HepG2 (cell line): Measurements from ENCODE around the gene CLPSL2. TPM values are rescaled to one million over a fixed set of nuclear protein-coding genes. Genes with fewer than 3 reads are reported as not detected.

Source experiments
- ARID5B ChIP-seq: IDR thresholded peaks from 2 replicates; pipeline ENCODE4 v1.4.0; 2020; ENCODE audit warnings: mild to moderate bottlenecking, missing genetic modification reagents
- BCL6 ChIP-seq: IDR thresholded peaks from 2 replicates; pipeline ENCODE4 v1.6.1; 2016; ENCODE audit warnings: missing genetic modification reagents, missing compliant biosample characterization
- EED ChIP-seq: sonication (generic); formaldehyde crosslinking; IDR thresholded peaks from 2 replicates; pipeline ENCODE4 v1.5.0; 2020; ENCODE audit warnings: mild to moderate bottlenecking, missing genetic modification reagents
- GMEB1 ChIP-seq: sonication (generic); formaldehyde crosslinking; IDR thresholded peaks from 2 replicates; pipeline ENCODE4 v1.5.1; 2020; ENCODE audit warnings: missing genetic modification reagents, mild to moderate bottlenecking, borderline replicate concordance
- HNRNPUL1 ChIP-seq: fragments of 200-400 bp; formaldehyde crosslinking; IDR thresholded peaks from 2 replicates; pipeline ENCODE4 v1.6.1; 2017; ENCODE audit warnings: low read depth, mild to moderate bottlenecking, low read length, moderate library complexity
- NAIF1 ChIP-seq: sonication (generic); formaldehyde crosslinking; IDR thresholded peaks from 2 replicates; pipeline ENCODE4 v1.5.0; 2020; ENCODE audit warnings: mild to moderate bottlenecking, missing genetic modification reagents, borderline replicate concordance
- NFE2L2 ChIP-seq: fragments of 150-350 bp; IDR thresholded peaks from 2 replicates; pipeline ENCODE4 v1.6.1; 2014; ENCODE audit warnings: low read length
- NFKB2 ChIP-seq: sonication (generic); formaldehyde crosslinking; IDR thresholded peaks from 2 replicates; pipeline ENCODE4 v1.4.0; 2020; ENCODE audit warnings: missing genetic modification reagents, borderline replicate concordance
- NRL ChIP-seq: sonication (generic); formaldehyde crosslinking; IDR thresholded peaks from 2 replicates; pipeline ENCODE4 v1.5.0; 2020; ENCODE audit warnings: missing genetic modification reagents, mild to moderate bottlenecking, moderate library complexity, borderline replicate concordance
- SP4 ChIP-seq: sonication (generic); formaldehyde crosslinking; IDR thresholded peaks from 2 replicates; pipeline ENCODE4 v1.8.1; 2023; ENCODE audit warnings: mild to moderate bottlenecking, missing genetic modification reagents
- THAP11 ChIP-seq: IDR thresholded peaks from 2 replicates; pipeline ENCODE4 v1.6.1; 2016; ENCODE audit warnings: missing biosample characterization, missing genetic modification reagents
- ZBTB7A ChIP-seq: sonication (generic); formaldehyde crosslinking; IDR thresholded peaks from 2 replicates; pipeline ENCODE4 v1.8.0; 2022; ENCODE audit warnings: mild to moderate bottlenecking, missing genetic modification reagents
- ZNF142 ChIP-seq: sonication (generic); formaldehyde crosslinking; IDR thresholded peaks from 2 replicates; pipeline ENCODE4 v1.4.0; 2020; ENCODE audit warnings: missing genetic modification reagents
- ZNF331 ChIP-seq: sonication (generic); formaldehyde crosslinking; IDR thresholded peaks from 2 replicates; pipeline ENCODE4 v1.4.0; 2020; ENCODE audit warnings: missing genetic modification reagents
- ZNF33B ChIP-seq: sonication (generic); formaldehyde crosslinking; IDR thresholded peaks from 2 replicates; pipeline ENCODE4 v1.5.1; 2020; ENCODE audit warnings: mild to moderate bottlenecking, missing genetic modification reagents
- ZNF558 ChIP-seq: sonication (generic); formaldehyde crosslinking; IDR thresholded peaks from 2 replicates; pipeline ENCODE4 v1.9.0; 2022; ENCODE audit warnings: mild to moderate bottlenecking, missing genetic modification reagents, borderline replicate concordance
- ZNF772 ChIP-seq: sonication (generic); formaldehyde crosslinking; IDR thresholded peaks from 2 replicates; pipeline ENCODE4 v1.5.0; 2020; ENCODE audit warnings: mild to moderate bottlenecking, missing genetic modification reagents
- ZNF775 ChIP-seq: sonication (generic); formaldehyde crosslinking; IDR thresholded peaks from 2 replicates; pipeline ENCODE4 v1.4.0; 2020; ENCODE audit warnings: missing genetic modification reagents, mild to moderate bottlenecking, moderate library complexity, borderline replicate concordance
- polyA plus RNA-seq, 8 experiments: library from polyadenylated mRNA; depleted of rRNA in 3 of 8; stranded (reverse) in 7 of 8; unstranded in 1 of 8; fragments of >200 nt; fragmentation: Illumina TruSeq in 4 of 8; extraction: Trizol in 4 of 8; gene quantifications; 2 replicates each; pipeline versions ENCODE4 v1.2.1 to v1.2.3, GENCODE V29; 2011 to 2016; ENCODE audit warnings: low read depth in 4 of 8, missing spikeins in 1 of 8, mixed read lengths in 1 of 8; ENCODE audit not compliant: insufficient read depth in 1 of 8
- total RNA-seq, 5 experiments: library from RNA; depleted of rRNA; stranded (reverse); fragments of >200 nt; fragmentation: Illumina TruSeq; extraction: Trizol; gene quantifications; 2 replicates each; pipeline ENCODE4 v1.2.3, GENCODE V29; 2016; ENCODE audit warnings: low read depth in 1 of 5

The CLPSL2 gene
- total and polyA plus RNA-seq, 2 of the 13 experiments (the other 11 are each of a cell fraction or from before 2014, with no cell fraction given), result not detected

- no peak for TF ChIP-seq ZNF33B (CRISPR knock-in tag)
- TF ChIP-seq NFKB2, result peak; percentile 87
- no peak for TF ChIP-seq NFE2L2
- peak; percentile 43; the same call in 1 of the 2 replicates for TF ChIP-seq GMEB1 (CRISPR knock-in tag)
- TF ChIP-seq ARID5B (CRISPR knock-in tag), result peak; percentile 83
- TF ChIP-seq HNRNPUL1, result no peak
- TF ChIP-seq SP4, result peak; percentile 77
- TF ChIP-seq ZNF142 (CRISPR knock-in tag), result peak; percentile 49; the same call in 1 of the 2 replicates
- peak; percentile 97; the same call in 1 of the 2 replicates for TF ChIP-seq ZNF558 (CRISPR knock-in tag)
- peak; percentile 54 for TF ChIP-seq ZBTB7A (CRISPR knock-in tag)
- TF ChIP-seq EED (CRISPR knock-in tag), result no peak
- TF ChIP-seq ZNF772, result no peak
- TF ChIP-seq ZNF775, result no peak
- TF ChIP-seq THAP11 (CRISPR knock-in tag), result peak; percentile 53
- no peak; the same call in none of the 2 replicates for TF ChIP-seq NRL (CRISPR knock-in tag)
- peak; percentile 82 for TF ChIP-seq NAIF1 (CRISPR knock-in tag)
- 0 out of 2 replicates have a peak, but pooled peaks have one; percentile 11 for TF ChIP-seq ZNF331
- TF ChIP-seq BCL6, result peak; percentile 74; the same call in 1 of the 2 replicates
These were observed 44.5 kb upstream of the CLPSL2 start (continued) for GRCh38 chr6:35731736-35732532.
